H1 (cell line): ENCODE data around the gene ST14.

ENCODE experiments used
- EP300 ChIP-seq, 2 experiments: IDR thresholded peaks; 1 replicate in 1 of 2; 2 replicates in 1 of 2; pipeline ENCODE4 v1.6.1; 2011 to 2012; ENCODE audit warnings: low read depth in 2 of 2, low read length in 2 of 2, mild to moderate bottlenecking in 2 of 2, borderline replicate concordance in 1 of 2, inconsistent platforms in 1 of 2, moderate library complexity in 1 of 2
- EZH2 ChIP-seq: fragments of 200-600 bp; sonication (generic); IDR thresholded peaks from 2 replicates; pipeline ENCODE4 v1.7.1; 2012; ENCODE audit warnings: low read depth, mild to moderate bottlenecking, moderate library complexity, low read length, inconsistent platforms; ENCODE audit not compliant: severe bottlenecking
- FOSL1 ChIP-seq: IDR thresholded peaks from 2 replicates; pipeline ENCODE4 v1.6.1; 2011; ENCODE audit warnings: mild to moderate bottlenecking, low read depth, low read length, moderate library complexity; ENCODE audit not compliant: insufficient read depth
- JUN ChIP-seq: IDR thresholded peaks from 2 replicates; pipeline ENCODE4 v1.6.1; 2011; ENCODE audit warnings: low read depth, mild to moderate bottlenecking, improper control_type of control experiment, low read length
- MAFK ChIP-seq: IDR thresholded peaks from 2 replicates; pipeline ENCODE4 v1.6.1; 2012; ENCODE audit warnings: low read depth, mild to moderate bottlenecking, improper control_type of control experiment, low read length
- NRF1 ChIP-seq: IDR thresholded peaks from 2 replicates; pipeline ENCODE4 v1.6.1; 2011; ENCODE audit warnings: mild to moderate bottlenecking, low read depth, low read length, improper control_type of control experiment
- SIN3A ChIP-seq, 2 experiments: IDR thresholded peaks in 1 of 2; conservative IDR thresholded peaks in 1 of 2; 2 replicates each; pipeline ENCODE4 v1.6.1; 2011 to 2012; ENCODE audit warnings: low read length in 2 of 2, improper control_type of control experiment in 1 of 2, low read depth in 1 of 2, mild to moderate bottlenecking in 1 of 2
- TF ChIP-seq, protein P1 (sequence below), 3 experiments: IDR thresholded peaks; 1 replicate in 2 of 3; 2 replicates in 1 of 3; pipeline versions ENCODE4 v1.5.1 to v1.6.1; 2011; ENCODE audit warnings: low read length in 3 of 3, mild to moderate bottlenecking in 3 of 3, inconsistent platforms in 2 of 3, low read depth in 1 of 3, moderate library complexity in 1 of 3; ENCODE audit not compliant: insufficient read depth in 1 of 3; ENCODE audit errors: control extremely low read depth in 1 of 3
- TF ChIP-seq, protein P2 (sequence below): IDR thresholded peaks from 2 replicates; pipeline ENCODE4 v1.6.1; 2012; ENCODE audit warnings: inconsistent platforms

DNA sequence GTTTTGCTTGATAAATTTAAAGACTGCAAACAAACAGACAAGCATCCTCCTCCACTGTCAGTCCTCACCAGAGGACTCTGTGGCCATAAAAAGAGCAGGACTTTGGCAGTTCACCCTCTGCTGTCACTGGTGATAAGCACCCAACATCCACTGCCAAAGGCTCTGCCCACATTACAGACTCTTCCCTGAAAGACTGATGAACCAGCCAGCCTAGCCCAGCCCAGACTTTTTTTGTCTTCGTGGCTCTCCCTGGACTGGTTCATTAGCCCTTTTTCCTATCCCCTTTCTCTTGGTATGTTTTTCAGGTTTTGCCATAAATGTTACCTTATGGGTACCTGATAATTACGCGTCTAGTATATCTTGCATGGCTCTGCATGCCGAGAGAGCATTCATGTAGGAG, 15.1 kb downstream of the ST14 start:
- TF ChIP-seq FOSL1 (no peak), MAFK (no peak), EP300 (IDR thresholded peaks at IDR 0.05; ENCODE audit: borderline replicate concordance in 1 of 2, low read depth in 2 of 2, low read length in 2 of 2) (no peak), SIN3A (conservative IDR thresholded peaks at IDR 0.05 in 1 of 2, IDR thresholded peaks at IDR 0.05 in 1 of 2; ENCODE audit: low read depth in 1 of 2, low read length in 2 of 2) (no peak), JUN (no peak), NRF1 (no peak), EZH2 (no peak)
- TF ChIP-seq, protein P1, sequence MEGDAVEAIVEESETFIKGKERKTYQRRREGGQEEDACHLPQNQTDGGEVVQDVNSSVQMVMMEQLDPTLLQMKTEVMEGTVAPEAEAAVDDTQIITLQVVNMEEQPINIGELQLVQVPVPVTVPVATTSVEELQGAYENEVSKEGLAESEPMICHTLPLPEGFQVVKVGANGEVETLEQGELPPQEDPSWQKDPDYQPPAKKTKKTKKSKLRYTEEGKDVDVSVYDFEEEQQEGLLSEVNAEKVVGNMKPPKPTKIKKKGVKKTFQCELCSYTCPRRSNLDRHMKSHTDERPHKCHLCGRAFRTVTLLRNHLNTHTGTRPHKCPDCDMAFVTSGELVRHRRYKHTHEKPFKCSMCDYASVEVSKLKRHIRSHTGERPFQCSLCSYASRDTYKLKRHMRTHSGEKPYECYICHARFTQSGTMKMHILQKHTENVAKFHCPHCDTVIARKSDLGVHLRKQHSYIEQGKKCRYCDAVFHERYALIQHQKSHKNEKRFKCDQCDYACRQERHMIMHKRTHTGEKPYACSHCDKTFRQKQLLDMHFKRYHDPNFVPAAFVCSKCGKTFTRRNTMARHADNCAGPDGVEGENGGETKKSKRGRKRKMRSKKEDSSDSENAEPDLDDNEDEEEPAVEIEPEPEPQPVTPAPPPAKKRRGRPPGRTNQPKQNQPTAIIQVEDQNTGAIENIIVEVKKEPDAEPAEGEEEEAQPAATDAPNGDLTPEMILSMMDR (IDR thresholded peaks at IDR 0.05; ENCODE audit: control extremely low read depth in 1 of 3, insufficient read depth in 1 of 3, low read depth in 1 of 3, low read length in 3 of 3): no peak
- TF ChIP-seq, protein P2, sequence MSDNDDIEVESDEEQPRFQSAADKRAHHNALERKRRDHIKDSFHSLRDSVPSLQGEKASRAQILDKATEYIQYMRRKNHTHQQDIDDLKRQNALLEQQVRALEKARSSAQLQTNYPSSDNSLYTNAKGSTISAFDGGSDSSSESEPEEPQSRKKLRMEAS: no peak
